Caco-2 (cell line): ENCODE data around the gene NT5C1A. TPM values are rescaled to one million over a fixed set of nuclear protein-coding genes. Genes with fewer than 3 reads are reported as not detected.

Experiments
- Bru-seq: library from RNA; stranded (reverse); fragments of 400-500 nt; gene quantifications from one replicate; lab custom pipeline; 2021; lab: Mats Ljungman, UMichigan
- BruChase-seq, 2 experiments: library from RNA; stranded (reverse); fragments of 400-500 nt; gene quantifications; one replicate each; lab custom pipeline; 2021; lab: Mats Ljungman, UMichigan
- BruUV-seq: library from RNA; stranded (reverse); fragments of 400-500 nt; replicated peaks from 2 replicates; lab custom pipeline; 2021; lab: Mats Ljungman, UMichigan
- CTCF ChIA-PET: fragments of 300-600 bp; sonication (Branson Sonifier 250); formaldehyde crosslinking; loops from one replicate; lab custom pipeline; 2022; ENCODE audit warnings: antibody characterized with exemption; lab: Charles Lee
- POLR2A ChIA-PET: fragments of 300-600 bp; sonication (Branson Sonifier 250); formaldehyde crosslinking; loops from one replicate; lab custom pipeline; 2022; ENCODE audit warnings: antibody characterized with exemption; lab: Charles Lee
- DNase-seq, 2 experiments: peaks; one replicate each; pipeline versions ENCODE4 v3.0.0 to v3.0.0-alpha.2; 2020 to 2022
- H3K27me3 ChIP-seq: replicated peaks from 2 replicates; pipeline ENCODE4 v1.6.0; 2011; ENCODE audit warnings: low read length; ENCODE audit not compliant: control insufficient read depth, insufficient read depth
- H3K36me3 ChIP-seq: 2 replicates; pipeline ENCODE4 v1.5.1; 2011; ENCODE audit warnings: low read length; ENCODE audit not compliant: control insufficient read depth, insufficient read depth
- H3K4me1 ChIP-seq: fragments of 250-450 bp; sonication (Bioruptor Pico); 2 replicates; pipeline ENCODE4 v1.5.1; 2020; ENCODE audit warnings: mild to moderate bottlenecking
- H3K4me3 ChIP-seq: 2 replicates; pipeline ENCODE4 v1.5.1; 2011; ENCODE audit warnings: low read depth, mild to moderate bottlenecking, control low read depth, low read length
- H3K9me3 ChIP-seq: fragments of 250-450 bp; sonication (Bioruptor Pico); 2 replicates; pipeline ENCODE4 v1.5.1; 2020; ENCODE audit warnings: mild to moderate bottlenecking, moderate library complexity
- H3K27ac Mint-ChIP-seq: one replicate; pipeline ENCODE4 v1.8.0; 2022; ENCODE audit warnings: mixed read lengths; ENCODE audit not compliant: unreplicated experiment
- H3K27me3 Mint-ChIP-seq: one replicate; pipeline ENCODE4 v1.8.0; 2022; ENCODE audit warnings: mixed read lengths; ENCODE audit not compliant: insufficient read depth, unreplicated experiment
- H3K36me3 Mint-ChIP-seq: one replicate; pipeline ENCODE4 v1.8.0; 2022; ENCODE audit warnings: mild to moderate bottlenecking, mixed read lengths; ENCODE audit not compliant: insufficient read depth, unreplicated experiment
- H3K4me1 Mint-ChIP-seq: one replicate; pipeline ENCODE4 v1.8.0; 2022; ENCODE audit warnings: low read depth, mixed read lengths; ENCODE audit not compliant: unreplicated experiment
- H3K4me3 Mint-ChIP-seq: one replicate; pipeline ENCODE4 v1.8.0; 2022; ENCODE audit warnings: mild to moderate bottlenecking, moderate library complexity, mixed read lengths; ENCODE audit not compliant: unreplicated experiment
- H3K9me3 Mint-ChIP-seq: one replicate; pipeline ENCODE4 v1.8.0; 2022; ENCODE audit warnings: mixed read lengths; ENCODE audit not compliant: unreplicated experiment
- CTCF ChIP-seq, 2 experiments: fragments of 200-600 bp in 1 of 2; IDR thresholded peaks; 1 replicate in 1 of 2; 2 replicates in 1 of 2; pipeline versions ENCODE4 v1.5.1 to v1.8.0; 2011 to 2022; ENCODE audit warnings: antibody characterized with exemption in 1 of 2, control low read depth in 1 of 2, inconsistent platforms in 1 of 2, low read depth in 1 of 2, low read length in 1 of 2, mild to moderate bottlenecking in 1 of 2, moderate library complexity in 1 of 2; ENCODE audit not compliant: insufficient read depth in 1 of 2, severe bottlenecking in 1 of 2, unreplicated experiment in 1 of 2
- intact Hi-C: fragments of 100-400 bp; cut with micrococcal nuclease; formaldehyde crosslinking; loops from one replicate; pipeline ENCODE4 v1.10.0; 2022; ENCODE audit not compliant: unreplicated experiment
- long read RNA-seq: library from polyadenylated mRNA; stranded (forward); transcript quantifications from one replicate; pipeline ENCODE4 v2.0.0, GENCODE V29; 2022
- total RNA-seq: library from RNA; stranded (reverse); gene quantifications from 2 replicates; pipeline ENCODE4 v1.2.3, GENCODE V29; 2022

The NT5C1A gene
- not detected in 2 replicates for total RNA-seq
- not detected for Bru-seq, nascent RNA
- BruChase-seq, experiment 1, labeled RNA remaining after a 2-hour chase = not detected
- not detected for BruChase-seq, experiment 2, labeled RNA remaining after a 6-hour chase
- long read RNA-seq = 0 reads

GRCh38 chr1:39671793-39672550 is at the start of gene NT5C1A:
Gene NT5C1A (minus strand): TSS chr1:39672107. CDS start chr1:39672038, 69 bp downstream.
- H3K4me1 ChIP-seq = no peaks in the 10 kb centered on the region
- peak in 1 of 2 experiments; percentile 18 for DNase-seq
- Mint-ChIP-seq H3K4me1 (no peaks in the 10 kb centered on the region), H3K36me3 (no peaks in the 10 kb centered on the region), H3K9me3 (no peaks in the 10 kb centered on the region), H3K4me3 (peak within 1 kb of the TSS; percentile 50), H3K27ac (no peak within 1 kb of the TSS), H3K27me3 (peaks cover 10% of the 10 kb centered on the region)
- H3K9me3 ChIP-seq = no peaks in the 10 kb centered on the region
- CTCF ChIA-PET = no interaction called here
- no TSS peak for BruUV-seq
- intact Hi-C loops = no loop called here
- no peaks in the 10 kb centered on the region for H3K36me3 ChIP-seq
- H3K4me3 ChIP-seq = peak within 1 kb of the TSS; percentile 30
- POLR2A ChIA-PET = no interaction called here
- H3K27me3 ChIP-seq = no peaks in the 10 kb centered on the region; the same call in 1 of the 2 replicates
- no peak for TF ChIP-seq CTCF (IDR thresholded peaks at IDR 0.05; ENCODE audit: insufficient read depth in 1 of 2, low read depth in 1 of 2, low read length in 1 of 2, severe bottlenecking in 1 of 2, unreplicated experiment in 1 of 2)

- H3K27ac Mint-ChIP-seq = no peak overlapping the region
- CTCF ChIA-PET = no interaction called here
- peaks cover 14% of the 10 kb centered on the region for H3K27me3 Mint-ChIP-seq
- H3K9me3 ChIP-seq = no peaks in the 10 kb centered on the region
- no peaks in the 10 kb centered on the region for H3K27me3 ChIP-seq
- no peak overlapping the region for H3K4me3 ChIP-seq
- H3K9me3 Mint-ChIP-seq = no peaks in the 10 kb centered on the region
- no peaks in the 10 kb centered on the region for H3K4me1 Mint-ChIP-seq
- TF ChIP-seq CTCF (IDR thresholded peaks at IDR 0.05; ENCODE audit: insufficient read depth in 1 of 2, low read depth in 1 of 2, low read length in 1 of 2, severe bottlenecking in 1 of 2, unreplicated experiment in 1 of 2) = no peak
- DNase-seq = no peak
- no TSS peak for BruUV-seq
- no peaks in the 10 kb centered on the region for H3K36me3 ChIP-seq
- no peak overlapping the region for H3K4me3 Mint-ChIP-seq
- H3K36me3 Mint-ChIP-seq = no peaks in the 10 kb centered on the region
- intact Hi-C loops = loop anchor here (5.0 kb wide), 1 partner anchor 76 kb away; no protein-coding TSS in a partner anchor
- POLR2A ChIA-PET = no interaction called here
- no peaks in the 10 kb centered on the region for H3K4me1 ChIP-seq
Observed at GRCh38 chr1:39721664-39722063, 49.8 kb upstream of the NT5C1A start.

GRCh38 chr1:39720094-39720999 is 48.4 kb upstream of the NT5C1A start:
- H3K36me3 Mint-ChIP-seq = no peaks in the 10 kb centered on the region
- intact Hi-C loops = loop anchor here (1.0 to 5.0 kb wide), 3 partner anchors 18 to 114 kb away; no protein-coding TSS in a partner anchor
- peak in 1 of 2 experiments; percentile 54 for DNase-seq
- H3K27me3 ChIP-seq = no peaks in the 10 kb centered on the region
- no peaks in the 10 kb centered on the region for H3K4me1 ChIP-seq
- H3K36me3 ChIP-seq = no peaks in the 10 kb centered on the region
- H3K27me3 Mint-ChIP-seq = peaks cover 8% of the 10 kb centered on the region
- peak; percentile 17 to 35 for TF ChIP-seq CTCF (IDR thresholded peaks at IDR 0.05; ENCODE audit: insufficient read depth in 1 of 2, low read depth in 1 of 2, low read length in 1 of 2, severe bottlenecking in 1 of 2, unreplicated experiment in 1 of 2)
- H3K4me3 ChIP-seq = no peak overlapping the region
- no peaks in the 10 kb centered on the region for H3K9me3 Mint-ChIP-seq
- no peak overlapping the region for H3K4me3 Mint-ChIP-seq
- H3K4me1 Mint-ChIP-seq = no peaks in the 10 kb centered on the region
- H3K9me3 ChIP-seq = no peaks in the 10 kb centered on the region
- no peak overlapping the region for H3K27ac Mint-ChIP-seq
- no TSS peak for BruUV-seq
- POLR2A ChIA-PET = interaction anchor here (0.5 kb wide), 1 partner anchor 18 kb away, joined by 3 read pairs; no protein-coding TSS in a partner anchor
- CTCF ChIA-PET = interaction anchor here (0.7 to 1.5 kb wide), 5 partner anchors 18 to 114 kb away, joined by 3 to 7 read pairs (median 3); partner anchors contain the start of gene PPIE
